NCI-H1417 treated with DMSO at 0.1 percent for 48 hours (cell line): ENCODE measurements around the gene CPA4.

ENCODE experiments used
- DNase-seq: peaks from one replicate; lab custom pipeline; 2025; lab: John Stamatoyannopoulos, UW

Gene CPA4

GRCh38 chr7:130345136-130345535 lies 52.2 kb downstream of the CPA4 start:
- peak; percentile 62 for DNase-seq

- DNase-seq, result no peak
These were observed 52.8 kb downstream of the CPA4 start for GRCh38 chr7:130345725-130346124.

GRCh38 chr7:130346177-130346905 lies 53.4 kb downstream of the CPA4 start:
- no peak for DNase-seq

GRCh38 chr7:130346941-130347340 lies 54.0 kb downstream of the CPA4 start:
- no peak for DNase-seq

- no peak for DNase-seq
These were observed 57.2 kb downstream of the CPA4 start for GRCh38 chr7:130349911-130350782.

DNA sequence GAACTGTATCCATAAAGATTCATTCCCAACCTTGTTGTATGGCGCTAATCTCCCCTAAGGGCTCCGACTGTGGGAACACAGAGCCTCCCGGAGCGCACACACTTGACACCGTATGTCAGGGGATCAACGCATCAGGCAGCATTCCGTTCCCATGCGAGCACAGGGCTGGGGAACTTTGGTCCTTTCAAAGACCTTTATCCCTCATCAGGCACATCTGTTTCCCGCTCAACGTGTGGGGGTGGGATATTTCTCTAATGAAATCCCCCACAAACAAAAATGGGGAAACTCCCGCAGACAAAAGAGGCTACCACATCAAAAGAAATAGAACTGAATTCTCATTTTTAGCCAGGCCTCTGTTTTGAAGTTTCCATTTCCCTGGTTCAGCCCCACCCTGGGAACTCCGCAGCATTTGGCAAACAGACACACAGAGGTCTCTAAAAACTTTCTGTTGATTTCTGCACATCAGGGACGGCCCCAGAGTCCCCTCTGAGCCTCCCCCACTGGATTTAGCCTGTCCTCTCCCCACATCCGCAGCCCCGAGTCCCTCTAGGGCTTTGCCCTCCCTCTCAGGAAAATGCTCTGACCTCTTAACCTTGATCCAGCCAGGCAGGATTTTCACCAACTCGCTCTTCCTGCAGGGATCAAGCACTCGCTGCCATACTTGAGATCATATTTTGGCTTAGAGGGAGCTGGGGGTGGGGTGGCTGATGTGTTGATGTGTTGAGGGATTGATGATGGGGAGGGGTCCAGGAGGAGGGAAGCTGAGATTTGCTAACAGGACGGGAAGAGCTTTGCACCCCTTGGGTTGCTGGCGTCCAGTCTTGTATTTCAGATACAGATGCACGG lies 58.2 kb downstream of the CPA4 start:
- DNase-seq, result peak; percentile 49

DNA sequence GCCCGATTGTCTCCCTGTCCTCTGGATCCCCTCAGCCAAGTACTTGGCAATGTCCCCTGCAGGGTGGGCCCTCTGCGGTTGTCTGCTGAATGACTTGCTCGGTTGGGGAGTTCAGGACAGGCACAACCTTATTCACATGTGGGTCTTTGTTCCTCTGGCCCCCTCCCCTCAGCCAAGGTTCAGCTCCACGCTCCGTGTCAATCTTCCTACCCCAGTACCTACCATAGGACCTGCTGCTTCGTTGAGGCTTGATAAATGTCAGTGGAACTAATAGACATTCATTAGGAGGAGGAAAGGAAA lies 58.8 kb downstream of the CPA4 start:
- no peak for DNase-seq

DNA sequence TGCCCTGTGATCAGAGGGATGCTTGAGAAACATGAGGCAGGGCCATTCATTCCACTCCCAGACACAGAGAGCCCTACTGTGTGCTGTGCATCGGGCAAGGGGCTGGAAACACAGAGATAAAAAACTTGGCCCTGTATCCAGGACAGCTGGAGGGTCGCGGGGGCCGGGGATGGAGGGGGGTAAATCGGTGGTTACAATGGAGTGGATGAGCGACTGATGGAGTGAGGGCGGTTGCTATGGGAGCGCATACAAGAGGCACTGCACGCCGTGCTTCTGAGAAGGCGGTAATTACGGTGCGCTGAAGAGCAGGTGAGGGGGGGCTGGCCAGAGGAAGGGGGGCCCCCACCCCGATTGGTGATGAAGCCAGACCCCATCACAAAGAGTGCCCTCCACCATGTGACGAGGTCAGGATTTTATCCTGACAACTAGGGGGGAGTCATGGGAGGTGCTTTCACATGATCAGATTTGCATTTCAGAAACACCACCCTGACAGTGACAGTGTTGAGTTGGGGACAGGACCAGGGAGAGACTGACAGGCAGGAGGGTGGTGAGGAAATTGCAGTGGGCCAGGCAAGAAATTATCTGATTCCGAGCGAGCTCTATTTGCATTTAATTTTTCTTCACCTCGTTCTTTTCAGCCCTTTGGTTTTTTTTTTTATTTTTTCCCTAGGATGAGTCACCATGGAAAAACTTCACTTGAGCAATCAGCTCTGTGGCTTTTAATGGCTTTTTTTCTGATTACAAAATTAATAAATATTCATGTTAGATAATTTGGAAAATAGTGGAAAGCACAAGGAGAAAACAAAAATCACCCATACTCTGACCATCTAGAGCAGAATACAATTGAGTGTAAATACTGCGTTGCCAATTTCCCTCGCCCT lies 59.5 kb downstream of the CPA4 start:
- DNase-seq, result peak; percentile 95

DNA sequence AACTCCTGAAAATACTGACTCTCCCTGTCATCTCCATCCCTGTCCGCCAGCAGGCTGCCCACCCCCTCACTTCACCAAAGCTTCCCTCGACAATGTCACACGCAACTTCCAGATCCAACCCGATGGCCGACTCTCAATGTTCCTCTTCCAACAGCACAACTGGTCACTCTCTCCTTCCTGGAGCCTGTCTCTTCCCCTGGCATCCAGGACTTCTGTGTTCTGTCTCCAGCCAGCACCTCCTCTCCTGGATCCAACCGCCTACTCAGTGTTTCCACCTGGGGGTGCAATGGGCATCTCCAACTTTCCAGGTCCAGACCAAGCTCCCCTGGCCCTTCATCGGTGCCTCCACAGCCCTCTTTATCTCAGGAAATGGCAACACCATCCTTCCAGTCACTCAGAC lies 60.2 kb downstream of the CPA4 start:
- no peak for DNase-seq

DNA sequence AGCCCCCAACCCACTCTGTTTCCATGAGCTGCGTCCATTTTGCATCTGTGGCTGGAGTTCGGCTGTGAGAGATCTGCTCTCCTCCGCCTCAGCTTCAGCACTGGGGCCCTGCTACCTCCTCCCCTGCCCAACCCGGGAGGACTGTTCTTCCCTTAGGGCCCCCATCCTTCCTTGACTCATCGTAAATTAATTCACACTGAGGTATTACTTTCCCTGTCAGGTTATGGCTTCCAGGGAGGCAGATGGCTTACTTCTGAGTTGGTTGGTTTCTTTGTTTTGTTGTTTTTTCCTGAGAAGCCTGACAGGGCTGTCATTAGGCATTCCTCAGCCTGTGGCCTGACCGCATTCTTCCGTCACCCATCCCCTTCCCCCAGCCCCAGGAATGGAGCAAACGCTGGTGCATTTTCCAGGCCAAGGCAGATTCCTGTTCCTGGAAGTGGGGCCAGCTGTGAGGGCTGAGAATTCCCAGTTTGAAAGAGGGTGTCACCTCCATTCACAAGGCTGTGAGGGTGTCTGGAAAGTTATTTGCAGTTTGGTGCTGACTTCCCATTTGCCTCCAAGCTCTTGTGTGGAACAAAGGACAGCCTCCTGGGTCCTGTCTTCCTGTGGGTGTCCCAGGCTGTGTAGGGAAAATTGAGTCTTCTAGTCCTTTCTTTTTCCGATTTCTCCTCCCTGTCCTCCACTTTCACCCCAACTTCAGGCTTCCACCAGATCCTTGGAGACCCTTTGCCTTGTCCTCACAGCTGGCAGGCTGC lies 63.3 kb downstream of the CPA4 start:
- no peak for DNase-seq

DNA sequence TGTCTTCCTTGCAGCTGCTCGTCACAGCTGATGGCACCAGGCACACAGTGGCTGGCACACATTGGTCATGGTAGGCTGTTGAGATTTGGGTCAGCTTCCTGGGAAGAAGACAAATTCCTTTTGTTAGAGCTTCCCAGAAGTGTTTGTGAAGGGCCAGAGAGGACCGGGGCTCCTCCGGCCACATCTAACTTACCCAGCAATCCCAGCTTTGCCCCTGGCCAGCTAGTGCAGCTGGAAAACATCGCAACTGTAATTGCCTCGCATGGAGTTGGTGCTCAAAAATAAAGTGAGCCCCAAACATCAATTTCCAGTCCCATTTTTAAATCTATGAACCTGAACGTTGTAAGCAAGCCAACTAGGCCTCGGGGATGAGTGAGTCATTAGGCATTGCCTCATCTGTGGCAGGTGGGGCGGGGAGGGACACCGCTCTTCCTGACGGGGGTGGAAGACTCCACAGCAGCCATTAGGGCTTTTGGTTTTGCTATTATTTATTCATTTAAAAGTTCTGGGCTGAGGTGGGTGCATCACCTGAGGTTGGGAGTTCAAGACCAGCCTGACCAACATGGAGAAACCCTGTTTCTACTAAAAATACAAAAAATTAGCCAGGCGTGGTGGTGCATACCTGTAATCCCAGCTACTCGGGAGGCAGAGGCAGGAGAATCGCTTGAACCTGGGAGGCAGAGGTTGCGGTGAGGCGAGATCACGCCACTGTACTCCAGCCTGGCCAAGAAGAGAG lies 64.1 kb downstream of the CPA4 start:
- no peak for DNase-seq

- no peak for DNase-seq
These were observed 65.5 kb downstream of the CPA4 start for GRCh38 chr7:130358471-130358870.

DNA sequence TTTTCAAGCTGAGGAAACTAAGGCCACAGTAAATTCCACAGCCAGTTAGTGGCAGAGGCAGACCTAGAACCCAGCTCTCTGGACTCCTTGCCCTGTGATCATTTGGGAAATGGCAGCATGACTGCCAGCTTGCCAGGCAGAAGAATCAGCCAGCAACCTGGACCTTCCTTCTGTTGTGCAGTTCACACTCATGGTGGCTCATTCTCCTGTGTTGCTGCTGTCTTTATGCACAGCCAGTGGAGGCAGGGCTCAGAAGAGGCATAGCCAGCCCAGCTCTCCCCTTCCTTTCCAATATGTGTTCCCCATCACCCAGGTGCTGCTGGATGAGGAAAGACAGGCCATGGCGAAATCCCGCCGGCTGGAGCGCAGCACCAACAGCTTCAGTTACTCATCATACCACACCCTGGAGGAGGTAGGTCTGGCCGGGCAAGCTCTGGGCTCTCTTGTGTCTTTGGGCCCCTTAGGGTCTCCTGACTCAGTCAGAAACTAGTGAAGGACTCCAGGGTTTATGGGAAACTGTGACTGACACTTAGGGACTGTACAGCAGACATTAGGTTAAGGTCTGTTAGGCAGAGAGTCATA lies 66.4 kb downstream of the CPA4 start:
- DNase-seq, result no peak

GRCh38 chr7:130360518-130360917 lies 67.6 kb downstream of the CPA4 start:
- DNase-seq, result no peak

DNA sequence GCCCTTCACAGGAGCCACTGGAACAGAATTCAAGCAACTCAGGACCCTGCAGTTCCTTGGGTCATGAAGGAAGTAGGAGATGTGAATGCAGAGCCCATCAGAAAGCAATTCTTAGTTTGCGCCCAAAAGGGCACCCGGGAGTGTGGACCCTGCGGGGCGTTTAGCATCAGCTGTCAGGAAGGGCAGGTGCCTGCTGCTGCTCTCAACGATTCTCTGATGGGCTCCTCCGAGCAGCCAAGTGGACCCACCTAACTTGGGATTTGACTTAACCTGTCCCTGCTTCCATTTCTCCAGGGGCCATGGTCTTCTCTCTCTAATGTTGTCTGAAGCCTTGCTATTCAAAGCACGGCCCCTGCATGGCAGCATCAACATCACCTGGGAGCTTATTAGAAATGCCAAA lies 68.7 kb downstream of the CPA4 start:
- DNase-seq, result no peak

- no peak for DNase-seq
These were observed 69.4 kb downstream of the CPA4 start for GRCh38 chr7:130362251-130362816.

DNA sequence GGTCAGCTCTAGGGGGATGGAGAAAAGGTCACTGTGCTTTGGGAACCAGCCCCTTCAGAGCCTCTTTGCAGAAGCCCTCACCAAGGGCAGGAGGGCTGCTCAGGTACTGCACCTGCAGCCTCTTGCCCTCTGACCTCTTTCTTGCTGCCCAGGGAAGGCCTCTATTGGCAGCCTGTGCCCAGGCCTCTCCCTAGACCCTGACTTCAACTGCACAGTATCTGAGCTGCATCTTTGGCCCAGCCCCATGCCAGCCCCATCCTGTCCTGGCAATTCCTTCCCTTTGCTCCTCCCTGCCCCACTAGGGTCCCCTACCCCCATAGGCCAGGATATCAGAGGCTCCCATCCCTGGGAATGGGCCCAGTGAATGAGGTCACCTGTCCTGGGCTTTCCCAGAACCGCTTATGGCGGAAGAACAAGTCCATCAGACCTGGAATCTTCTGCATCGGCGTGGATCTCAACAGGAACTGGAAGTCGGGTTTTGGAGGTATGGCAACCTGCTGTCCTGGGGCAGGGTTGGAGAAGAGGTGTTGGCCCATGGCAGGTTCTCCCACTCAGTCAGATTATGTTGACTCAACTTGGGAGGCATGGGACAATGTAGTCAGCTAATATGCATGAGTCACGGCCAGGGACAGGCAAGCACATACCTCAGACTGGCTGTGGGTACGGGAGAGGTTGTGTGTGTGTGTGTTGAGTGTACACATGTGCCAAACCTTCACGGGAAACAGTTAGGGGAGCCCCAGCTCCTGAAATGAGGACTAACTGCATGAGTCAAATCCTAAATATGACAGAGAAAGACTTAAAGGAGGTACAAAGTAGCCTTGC lies 70.3 kb downstream of the CPA4 start:
- no peak for DNase-seq

DNA sequence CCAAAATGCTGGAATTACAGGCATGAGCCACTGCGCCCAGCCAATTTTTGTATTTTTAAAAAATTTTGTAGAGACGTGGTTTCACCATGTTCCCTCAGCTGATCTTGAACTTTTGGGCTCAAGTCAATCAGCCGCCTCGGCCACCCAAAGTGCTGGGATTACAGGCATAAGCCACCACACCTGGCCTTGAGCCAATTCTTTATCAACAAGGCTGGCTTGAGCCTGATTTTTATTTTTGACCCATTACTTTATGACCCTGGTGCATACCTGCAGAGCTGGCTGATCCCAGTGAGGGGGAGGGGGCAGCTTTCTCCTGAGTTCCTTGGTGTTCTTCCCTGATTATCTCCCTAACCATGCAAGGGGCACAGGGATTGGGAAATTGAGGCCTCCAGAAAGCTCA lies 71.5 kb downstream of the CPA4 start:
- DNase-seq, result no peak

GRCh38 chr7:130365088-130365487 lies 72.1 kb downstream of the CPA4 start:
- no peak for DNase-seq
